H1 (cell line): ENCODE results near the gene RAB7B. TPM values are rescaled to one million over a fixed set of nuclear protein-coding genes. Genes with fewer than 3 reads are reported as not detected.

ENCODE experiments used
- CTCF ChIA-PET: fragments of 300-600 bp; sonication (Branson Sonifier 250); formaldehyde crosslinking; loops from one replicate; lab custom pipeline; 2021; ENCODE audit not compliant: partially characterized antibody; lab: Charles Lee
- POLR2A ChIA-PET: fragments of 300-600 bp; sonication (Branson Sonifier 250); formaldehyde crosslinking; loops from one replicate; lab custom pipeline; 2021; ENCODE audit warnings: inconsistent platforms; ENCODE audit not compliant: partially characterized antibody; lab: Charles Lee
- DNase-seq, 2 experiments: peaks; one replicate each; pipeline versions ENCODE4 v3.0.0 to v3.0.0-alpha.2; 2010 to 2022; ENCODE audit warnings: low spot score in 2 of 2, low read depth in 1 of 2, mixed read lengths in 1 of 2
- FAIRE-seq: peaks from 2 replicates; lab custom pipeline; 2011; peaks lifted over from hg19 to GRCh38; lab: Jason Lieb, UNC
- H2AFZ ChIP-seq: 2 replicates; pipeline ENCODE4 v1.8.1; 2012; ENCODE audit warnings: low read length, inconsistent platforms
- H2AK5ac ChIP-seq: 2 replicates; pipeline ENCODE4 v1.6.1; 2013; ENCODE audit warnings: low read depth, low read length
- H2BK120ac ChIP-seq: replicated peaks from 2 replicates; pipeline ENCODE3; 2013; ENCODE audit warnings: low read depth, low read length, inconsistent platforms
- H2BK12ac ChIP-seq: 2 replicates; pipeline ENCODE4 v1.6.1; 2013; ENCODE audit warnings: low read depth, low read length
- H2BK15ac ChIP-seq: 2 replicates; pipeline ENCODE4 v1.6.1; 2013; ENCODE audit warnings: low read length
- H2BK20ac ChIP-seq: 2 replicates; pipeline ENCODE4 v1.6.1; 2013; ENCODE audit warnings: low read length
- H2BK5ac ChIP-seq: 2 replicates; pipeline ENCODE4 v1.6.1; 2013; ENCODE audit warnings: low read depth, low read length
- H3K14ac ChIP-seq: 2 replicates; pipeline ENCODE4 v1.6.1; 2013; ENCODE audit warnings: inconsistent platforms; ENCODE audit not compliant: insufficient read length
- H3K18ac ChIP-seq: 2 replicates; pipeline ENCODE4 v1.6.1; 2013; ENCODE audit warnings: low read length; ENCODE audit errors: extremely low read depth
- H3K23ac ChIP-seq: 2 replicates; pipeline ENCODE4 v1.6.1; 2013; ENCODE audit warnings: inconsistent platforms; ENCODE audit not compliant: insufficient read length
- H3K23me2 ChIP-seq: 2 replicates; pipeline ENCODE4 v1.6.1; 2013; ENCODE audit warnings: low read depth, low read length
- H3K27ac ChIP-seq: 2 replicates; pipeline ENCODE4 v1.6.1; 2011; ENCODE audit warnings: low read depth, low read length, inconsistent platforms
- H3K27me3 ChIP-seq, 4 experiments: replicated peaks in 1 of 4; 1 replicate in 1 of 4; 2 replicates in 3 of 4; pipeline versions ENCODE4 v1.6.1 to v1.8.1; 2011 to 2013; ENCODE audit warnings: low read length in 3 of 4, mild to moderate bottlenecking in 3 of 4, inconsistent platforms in 2 of 4, mixed read lengths in 2 of 4, moderate library complexity in 1 of 4; ENCODE audit not compliant: control insufficient read depth in 3 of 4, insufficient read depth in 3 of 4; ENCODE audit errors: extremely low read depth in 1 of 4
- H3K36me3 ChIP-seq, 4 experiments: 2 replicates each; pipeline versions ENCODE4 v1.6.1 to v1.8.1; 2011 to 2013; ENCODE audit warnings: mild to moderate bottlenecking in 4 of 4, low read length in 3 of 4, moderate library complexity in 2 of 4, control low read depth in 1 of 4, inconsistent platforms in 1 of 4; ENCODE audit not compliant: insufficient read depth in 4 of 4, control insufficient read depth in 2 of 4
- H3K4ac ChIP-seq: replicated peaks from 2 replicates; pipeline ENCODE3; 2013; ENCODE audit warnings: low read length, low read depth, mixed read lengths, inconsistent platforms; ENCODE audit not compliant: insufficient read length
- H3K4me1 ChIP-seq, 4 experiments: replicated peaks in 1 of 4; 1 replicate in 1 of 4; 2 replicates in 3 of 4; pipeline versions ENCODE4 v1.6.1 to v1.8.1; 2011 to 2013; ENCODE audit warnings: low read length in 3 of 4, inconsistent platforms in 2 of 4, mixed read lengths in 1 of 4; ENCODE audit not compliant: insufficient read depth in 4 of 4, control insufficient read depth in 3 of 4
- H3K4me2 ChIP-seq, 2 experiments: 2 replicates each; pipeline versions ENCODE4 v1.6.1 to v1.8.1; 2011 to 2013; ENCODE audit warnings: low read depth in 2 of 2, low read length in 2 of 2, control low read depth in 1 of 2, inconsistent platforms in 1 of 2, mild to moderate bottlenecking in 1 of 2; ENCODE audit not compliant: insufficient read depth in 1 of 2
- H3K4me3 ChIP-seq, 4 experiments: fragments of 200-600, 300-600 bp in 1 of 4; sonication (generic), shearing (Covaris generic), sonication (Bioruptor Twin) in 1 of 4; 2 replicates each; pipeline versions ENCODE4 v1.5.1 to v1.8.1; 2011 to 2016; ENCODE audit warnings: low read length in 4 of 4, low read depth in 3 of 4, control low read depth in 2 of 4, inconsistent platforms in 2 of 4, mild to moderate bottlenecking in 2 of 4, mixed read lengths in 1 of 4, moderate library complexity in 1 of 4; ENCODE audit not compliant: insufficient read depth in 2 of 4; ENCODE audit errors: extremely low read depth in 1 of 4
- H3K56ac ChIP-seq: replicated peaks from 2 replicates; pipeline ENCODE3; 2013; ENCODE audit warnings: low read depth, mild to moderate bottlenecking, mixed read lengths, low read length, inconsistent platforms; ENCODE audit not compliant: insufficient read length
- H3K79me1 ChIP-seq: 2 replicates; pipeline ENCODE4 v1.6.1; 2013; ENCODE audit warnings: low read depth, low read length, control low read depth
- H3K79me2 ChIP-seq, 2 experiments: 2 replicates each; pipeline versions ENCODE4 v1.6.1 to v1.8.1; 2012 to 2013; ENCODE audit warnings: low read length in 2 of 2, mild to moderate bottlenecking in 2 of 2, inconsistent platforms in 1 of 2; ENCODE audit not compliant: insufficient read depth in 2 of 2, control insufficient read depth in 1 of 2
- H3K9ac ChIP-seq, 4 experiments: replicated peaks in 1 of 4; 1 replicate in 1 of 4; 2 replicates in 3 of 4; pipeline versions ENCODE4 v1.6.1 to v1.8.1; 2011 to 2013; ENCODE audit warnings: low read depth in 3 of 4, low read length in 3 of 4, control low read depth in 2 of 4, mild to moderate bottlenecking in 2 of 4, moderate library complexity in 2 of 4, inconsistent platforms in 1 of 4; ENCODE audit errors: extremely low read depth in 1 of 4
- H3K9me3 ChIP-seq, 2 experiments: 2 replicates each; pipeline versions ENCODE4 v1.6.1 to v1.8.1; 2012 to 2013; ENCODE audit warnings: mild to moderate bottlenecking in 2 of 2, moderate library complexity in 2 of 2, control low read depth in 1 of 2, inconsistent platforms in 1 of 2, low read depth in 1 of 2, low read length in 1 of 2, mixed read lengths in 1 of 2; ENCODE audit not compliant: insufficient read depth in 2 of 2
- H4K20me1 ChIP-seq, 2 experiments: replicated peaks in 1 of 2; 2 replicates each; pipeline versions ENCODE3 to v1.8.1; 2011 to 2013; ENCODE audit warnings: inconsistent platforms in 2 of 2, low read length in 2 of 2, mild to moderate bottlenecking in 1 of 2; ENCODE audit not compliant: insufficient read depth in 2 of 2, control insufficient read depth in 1 of 2
- H4K5ac ChIP-seq: 2 replicates; pipeline ENCODE4 v1.6.1; 2013; ENCODE audit warnings: low read length, low read depth, mixed read lengths, inconsistent platforms; ENCODE audit not compliant: insufficient read length
- H4K8ac ChIP-seq: 2 replicates; pipeline ENCODE4 v1.8.0; 2013; ENCODE audit warnings: mild to moderate bottlenecking, moderate library complexity, low read length, inconsistent platforms; ENCODE audit not compliant: insufficient read depth; ENCODE audit errors: extremely low read depth
- H4K91ac ChIP-seq: replicated peaks from 2 replicates; pipeline ENCODE3; 2013; ENCODE audit warnings: low read length, mixed read lengths, inconsistent platforms; ENCODE audit not compliant: insufficient read length
- BCL11A ChIP-seq, 2 experiments: IDR thresholded peaks; one replicate each; pipeline ENCODE4 v1.6.1; 2011; ENCODE audit warnings: low read depth in 2 of 2, low read length in 2 of 2, mild to moderate bottlenecking in 2 of 2
- EGR1 ChIP-seq: IDR thresholded peaks from 2 replicates; pipeline ENCODE4 v1.6.1; 2011; ENCODE audit warnings: low read depth, low read length, borderline replicate concordance
- HDAC6 ChIP-seq: IDR thresholded peaks from one replicate; pipeline ENCODE4 v1.7.1; 2012; ENCODE audit warnings: low read depth, mild to moderate bottlenecking, inconsistent platforms, low read length, moderate library complexity
- NANOG ChIP-seq: IDR thresholded peaks from 2 replicates; pipeline ENCODE4 v1.6.1; 2011; ENCODE audit warnings: low read length, low read depth, mild to moderate bottlenecking, inconsistent platforms; ENCODE audit not compliant: insufficient read depth, poor library complexity, severe bottlenecking
- WGBS, 2 experiments: shearing (Covaris generic) in 1 of 2; methylation state at CpG; one replicate each; pipeline versions ENCODE4 v1.1.6 to v1.1.7; 2013 to 2015; ENCODE audit warnings: low lambda C conversion rate in 2 of 2, mixed read lengths in 2 of 2, inconsistent platforms in 1 of 2, low coverage in 1 of 2, missing lambda C conversion rate in 1 of 2; ENCODE audit not compliant: insufficient replicate concordance in 2 of 2, insufficient coverage in 1 of 2, insufficient read length in 1 of 2; ENCODE audit errors: extremely low coverage in 1 of 2, missing lambda C conversion rate in 1 of 2; 5-methylcytosine and 5-hydroxymethylcytosine counted together
- polyA plus RNA-seq, 7 experiments: library from polyadenylated mRNA; depleted of rRNA in 3 of 7; stranded (reverse) in 5 of 7; unstranded in 2 of 7; fragments of >200 nt in 5 of 7; fragments of 200-250 nt in 2 of 7; gene quantifications; 1 replicate in 5 of 7; 2 replicates in 1 of 7; 4 replicates in 1 of 7; pipeline versions ENCODE4 v1.2.1 to v1.2.3, GENCODE V29; 2011 to 2013; ENCODE audit warnings: missing spikeins in 2 of 7, mixed read lengths in 2 of 7
- total RNA-seq: library from RNA; stranded (reverse); fragmentation: NEBNext Ultra II Directional; extraction: Animal tissue kit (Norgen Biotek cat#: 25700); gene quantifications from 2 replicates; pipeline ENCODE4 v1.2.1, GENCODE V29; 2021
- TF ChIP-seq, protein P1 (sequence below): IDR thresholded peaks from 2 replicates; pipeline ENCODE4 v1.6.1; 2011; ENCODE audit warnings: low read depth, mild to moderate bottlenecking, low read length; ENCODE audit not compliant: insufficient read depth

The RAB7B gene
- total and polyA plus RNA-seq, 2 of the 8 experiments (the other 6 are each of a cell fraction or from before 2014, with no cell fraction given): 0.05 TPM; not detected in 1

DNA sequence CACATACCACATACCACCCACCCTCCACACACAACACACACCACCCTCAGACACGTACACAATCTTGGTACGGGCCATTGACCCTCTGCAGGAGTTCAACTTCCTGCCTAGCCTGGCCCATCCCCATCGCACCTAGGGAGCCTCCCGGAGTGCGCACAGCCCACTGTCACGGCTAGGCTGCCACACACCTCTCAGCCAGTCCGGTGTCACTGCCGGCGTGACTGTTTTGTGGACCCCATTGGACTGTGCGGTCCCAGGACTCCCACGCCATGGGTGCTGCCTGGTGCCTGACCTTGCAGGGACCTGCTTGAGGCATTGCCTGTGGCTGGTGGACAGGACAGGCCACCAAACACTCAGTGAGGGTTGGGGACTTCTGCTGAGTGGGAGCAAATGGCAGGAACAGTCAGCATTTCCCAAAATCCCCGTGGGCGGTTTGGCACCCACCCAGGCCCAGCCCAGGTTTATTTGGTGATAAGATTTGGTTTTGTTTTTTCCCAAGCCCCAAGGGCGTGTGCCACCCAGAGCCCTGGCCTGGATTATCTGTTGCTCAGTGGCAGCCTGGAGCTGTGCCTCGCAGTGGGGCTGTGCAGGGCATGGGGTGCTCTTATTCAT lies 27.7 kb downstream of the RAB7B start:
- H3K23ac ChIP-seq: peak overlapping the region; percentile 10
- H4K8ac ChIP-seq: peak overlapping the region; percentile 57; the same call in 1 of the 2 replicates
- no peak overlapping the region for H4K5ac ChIP-seq
- peak overlapping the region; percentile 22; the same call in 1 of the 2 replicates for H2BK12ac ChIP-seq
- no peak overlapping the region for H2BK15ac ChIP-seq
- H4K20me1 ChIP-seq: peaks cover 0 to 27% of the 10 kb centered on the region in 2 experiments
- ChIA-PET CTCF (interaction anchor here (1.3 to 13.6 kb wide), 11 partner anchors 10 to 260 kb away, joined by 3 to 394 read pairs (median 50); no protein-coding TSS in a partner anchor), POLR2A (no interaction called here)
- no peaks in the 10 kb centered on the region for H3K79me2 ChIP-seq
- no peak overlapping the region for H3K18ac ChIP-seq
- TF ChIP-seq EGR1 (no peak), NANOG (no peak), BCL11A (IDR thresholded peaks at IDR 0.05; ENCODE audit: low read depth in 2 of 2, low read length in 2 of 2) (no peak), HDAC6 (no peak)
- TF ChIP-seq, protein P1, sequence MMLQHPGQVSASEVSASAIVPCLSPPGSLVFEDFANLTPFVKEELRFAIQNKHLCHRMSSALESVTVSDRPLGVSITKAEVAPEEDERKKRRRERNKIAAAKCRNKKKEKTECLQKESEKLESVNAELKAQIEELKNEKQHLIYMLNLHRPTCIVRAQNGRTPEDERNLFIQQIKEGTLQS: no peak
- peaks cover 0 to 4% of the 10 kb centered on the region in 2 experiments; a peak in 1 of 4 replicates for H3K9me3 ChIP-seq
- no peak for DNase-seq
- H3K9ac ChIP-seq: no peak overlapping the region
- no peak for FAIRE-seq
- no peak overlapping the region for H3K14ac ChIP-seq
- H2AK5ac ChIP-seq: peak overlapping the region; percentile 99; the same call in 1 of the 2 replicates
- 87% methylated on average over 15 of the region's 15 CpGs; no CpG with 5 or more reads in 1 of the 2 experiments for WGBS, 2 experiments
- no peak overlapping the region for H3K27ac ChIP-seq
- H4K91ac ChIP-seq: no peak overlapping the region
- no peak overlapping the region for H3K4me3 ChIP-seq
- H3K4me2 ChIP-seq: no peak overlapping the region
- H3K27me3 ChIP-seq: no peaks in the 10 kb centered on the region; a peak in 1 of 7 replicates
- H2BK5ac ChIP-seq: no peak overlapping the region
- peaks cover 27% of the 10 kb centered on the region for H3K23me2 ChIP-seq
- H3K79me1 ChIP-seq: peaks cover 5% of the 10 kb centered on the region
- H3K56ac ChIP-seq: no peak overlapping the region
- no peaks in the 10 kb centered on the region; a peak in 2 of 7 replicates for H3K4me1 ChIP-seq
- H2AFZ ChIP-seq: no peak overlapping the region
- no peak overlapping the region for H3K4ac ChIP-seq
- H3K36me3 ChIP-seq: no peaks in the 10 kb centered on the region; a peak in 1 of 8 replicates
- H2BK20ac ChIP-seq: no peak overlapping the region
- H2BK120ac ChIP-seq: no peak overlapping the region
